Frontal cortex (tissue), 4 donors: ENCODE measurements around the gene HELQ. TPM values are rescaled to one million over a fixed set of nuclear protein-coding genes. Genes with fewer than 3 reads are reported as not detected.
A peak's percentile ranks its signal among the peaks of the same experiment; 100 is the strongest.
"Not testable (repeated sequence)": the region's sequence is repeated elsewhere in the genome, so short reads cannot be mapped to it uniquely, and the experiment has no call there.

Experiments used
- DNase-seq, 2 donors: peaks; one replicate each; pipeline ENCODE4 v3.0.0; 2012; ENCODE audit warnings: low spot score in 2 of 2
- FAIRE-seq: peaks from 2 replicates; lab custom pipeline; 2012; peaks lifted over from hg19 to GRCh38; lab: Jason Lieb, UNC
- total RNA-seq: library from RNA; depleted of rRNA; stranded (reverse); fragments of >200 nt; gene quantifications from one replicate; pipeline ENCODE4 v1.2.3, GENCODE V29; 2014
- donor health status: control.
- donor health status: control.
- donor health status: control.

The HELQ gene, protein sequence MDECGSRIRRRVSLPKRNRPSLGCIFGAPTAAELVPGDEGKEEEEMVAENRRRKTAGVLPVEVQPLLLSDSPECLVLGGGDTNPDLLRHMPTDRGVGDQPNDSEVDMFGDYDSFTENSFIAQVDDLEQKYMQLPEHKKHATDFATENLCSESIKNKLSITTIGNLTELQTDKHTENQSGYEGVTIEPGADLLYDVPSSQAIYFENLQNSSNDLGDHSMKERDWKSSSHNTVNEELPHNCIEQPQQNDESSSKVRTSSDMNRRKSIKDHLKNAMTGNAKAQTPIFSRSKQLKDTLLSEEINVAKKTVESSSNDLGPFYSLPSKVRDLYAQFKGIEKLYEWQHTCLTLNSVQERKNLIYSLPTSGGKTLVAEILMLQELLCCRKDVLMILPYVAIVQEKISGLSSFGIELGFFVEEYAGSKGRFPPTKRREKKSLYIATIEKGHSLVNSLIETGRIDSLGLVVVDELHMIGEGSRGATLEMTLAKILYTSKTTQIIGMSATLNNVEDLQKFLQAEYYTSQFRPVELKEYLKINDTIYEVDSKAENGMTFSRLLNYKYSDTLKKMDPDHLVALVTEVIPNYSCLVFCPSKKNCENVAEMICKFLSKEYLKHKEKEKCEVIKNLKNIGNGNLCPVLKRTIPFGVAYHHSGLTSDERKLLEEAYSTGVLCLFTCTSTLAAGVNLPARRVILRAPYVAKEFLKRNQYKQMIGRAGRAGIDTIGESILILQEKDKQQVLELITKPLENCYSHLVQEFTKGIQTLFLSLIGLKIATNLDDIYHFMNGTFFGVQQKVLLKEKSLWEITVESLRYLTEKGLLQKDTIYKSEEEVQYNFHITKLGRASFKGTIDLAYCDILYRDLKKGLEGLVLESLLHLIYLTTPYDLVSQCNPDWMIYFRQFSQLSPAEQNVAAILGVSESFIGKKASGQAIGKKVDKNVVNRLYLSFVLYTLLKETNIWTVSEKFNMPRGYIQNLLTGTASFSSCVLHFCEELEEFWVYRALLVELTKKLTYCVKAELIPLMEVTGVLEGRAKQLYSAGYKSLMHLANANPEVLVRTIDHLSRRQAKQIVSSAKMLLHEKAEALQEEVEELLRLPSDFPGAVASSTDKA
- 22.8 TPM for total RNA-seq

DNA sequence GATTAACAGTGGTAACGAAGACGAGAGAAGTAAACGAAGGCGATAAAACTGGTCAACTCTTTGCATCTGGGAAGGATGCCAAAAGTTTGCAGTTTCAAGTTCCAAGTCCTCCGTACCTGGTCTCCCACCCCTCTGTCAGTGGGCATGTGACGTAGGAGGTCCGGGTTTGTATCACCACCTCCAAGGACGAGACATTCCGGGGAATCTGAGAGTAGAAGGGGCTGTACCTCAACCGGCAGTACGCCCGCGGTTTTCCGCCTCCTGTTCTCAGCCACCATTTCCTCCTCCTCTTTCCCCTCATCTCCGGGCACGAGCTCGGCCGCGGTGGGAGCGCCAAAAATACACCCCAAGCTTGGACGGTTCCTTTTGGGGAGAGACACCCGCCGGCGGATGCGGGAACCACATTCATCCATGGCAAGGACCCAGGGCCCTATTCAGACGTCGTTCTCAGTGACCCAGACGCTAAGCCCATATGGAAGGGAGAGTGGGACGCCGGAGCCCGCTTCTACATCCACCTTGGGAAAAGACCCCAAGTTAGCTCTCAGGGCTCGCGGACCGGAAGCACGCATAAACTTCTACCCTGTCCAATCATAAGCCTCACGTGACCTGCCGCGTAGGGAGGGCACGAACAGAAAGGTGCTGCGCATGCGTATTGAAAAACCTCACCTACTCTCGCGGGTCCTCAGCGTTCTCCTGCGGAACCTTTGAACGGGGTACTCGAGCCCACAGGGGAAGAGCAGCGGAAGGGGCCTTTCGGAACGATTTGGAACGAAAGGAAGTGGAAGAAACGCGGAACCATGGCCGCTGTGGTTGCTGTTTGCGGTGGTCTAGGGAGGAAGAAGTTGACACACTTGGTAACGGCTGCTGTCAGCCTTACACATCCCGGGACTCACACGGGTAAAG is at the start of gene HELQ, which contains the start of gene MRPS18C:
Gene HELQ (minus strand): TSS at position 543 of the 903 bp plus-strand sequence. CDS start 130 bp downstream, at position 413.
Gene MRPS18C (plus strand): TSS at position 778 of the 903 bp plus-strand sequence. CDS start 20 bp downstream, at position 798.
- DNase-seq (peak; percentile 57 to 79), FAIRE-seq (no peak)

DNA sequence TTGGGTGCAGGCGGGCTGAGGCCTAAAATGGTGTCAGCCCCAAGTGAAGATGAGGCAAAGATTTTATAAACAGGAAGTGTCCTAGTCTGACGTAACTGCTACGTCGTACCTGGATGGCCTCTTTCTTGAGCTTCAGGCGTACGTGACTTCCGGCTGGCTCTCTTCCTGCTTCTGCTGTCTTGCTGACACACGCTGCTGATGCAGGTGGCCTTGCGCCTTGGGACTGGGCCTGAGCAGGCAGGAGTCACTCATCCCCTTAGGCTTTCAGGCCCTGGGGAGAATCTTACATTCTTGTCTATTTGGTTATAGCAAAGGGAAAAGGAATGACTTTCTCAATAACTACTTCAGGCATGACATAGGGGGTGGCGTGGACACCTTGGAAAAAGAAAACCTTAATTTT is 49.4 kb upstream of the HELQ start:
- FAIRE-seq, result no peak
- DNase-seq, result no peak

DNA sequence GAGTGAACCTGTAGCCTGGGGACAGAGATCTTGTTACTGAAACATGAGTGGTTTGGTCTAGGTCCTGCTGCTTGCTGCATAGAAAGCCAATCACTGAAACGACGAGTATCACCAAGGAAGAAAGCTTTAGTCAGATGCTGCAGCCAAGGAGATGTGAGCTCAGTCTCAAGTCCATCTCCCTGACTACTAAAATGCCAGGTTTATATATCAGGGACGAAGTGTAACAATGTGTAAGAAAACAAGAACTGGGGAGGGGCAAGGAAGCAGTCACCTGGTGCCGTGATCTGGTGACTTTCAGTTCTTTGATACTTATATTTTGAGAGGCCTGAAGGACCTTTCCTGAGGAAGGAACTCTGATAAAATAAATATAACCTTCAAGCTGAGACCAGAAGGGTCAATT is 48.9 kb upstream of the HELQ start:
- no peak for DNase-seq
- no peak for FAIRE-seq

DNA sequence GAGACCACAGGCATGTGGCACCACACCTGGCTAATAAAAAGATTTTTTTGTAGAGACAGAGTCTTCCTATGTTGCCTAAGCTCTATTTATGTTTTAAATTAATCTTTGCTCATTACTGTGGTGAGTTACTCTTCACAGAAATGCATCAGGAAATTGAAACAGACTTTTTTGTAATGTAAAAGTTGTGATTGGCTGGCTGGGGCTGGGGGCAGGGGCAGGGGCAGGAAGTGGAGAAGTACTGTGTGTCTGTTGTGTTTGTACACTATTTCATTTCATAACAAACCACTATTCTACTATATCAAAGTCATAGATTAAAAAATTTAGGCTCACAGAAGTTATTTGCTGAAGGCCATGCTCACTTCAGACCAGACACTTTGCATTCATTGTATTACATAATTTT is 48.4 kb upstream of the HELQ start:
- DNase-seq (no peak), FAIRE-seq (no peak)

DNA sequence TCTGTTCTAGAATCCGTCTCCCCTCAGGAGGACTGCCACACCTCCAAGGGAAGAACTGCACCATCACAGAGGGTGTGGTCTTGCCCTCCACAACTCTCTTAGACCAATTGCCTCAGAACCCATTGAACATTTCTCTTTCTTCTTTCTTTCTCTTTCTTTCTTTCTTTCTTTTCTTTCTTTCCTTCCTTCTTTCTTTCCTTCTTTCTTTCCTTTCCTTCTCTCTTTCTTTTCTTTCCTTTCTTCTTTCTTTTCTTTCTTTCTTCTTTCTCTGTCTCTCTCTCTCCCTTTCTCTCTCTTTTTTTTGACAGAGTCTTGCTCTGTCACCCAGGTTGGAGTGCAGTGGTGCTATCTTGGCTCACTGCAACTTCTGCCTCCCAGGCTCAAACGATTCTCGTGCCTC is 46.0 kb upstream of the HELQ start:
- not testable (repeated sequence) for DNase-seq, FAIRE-seq

DNA sequence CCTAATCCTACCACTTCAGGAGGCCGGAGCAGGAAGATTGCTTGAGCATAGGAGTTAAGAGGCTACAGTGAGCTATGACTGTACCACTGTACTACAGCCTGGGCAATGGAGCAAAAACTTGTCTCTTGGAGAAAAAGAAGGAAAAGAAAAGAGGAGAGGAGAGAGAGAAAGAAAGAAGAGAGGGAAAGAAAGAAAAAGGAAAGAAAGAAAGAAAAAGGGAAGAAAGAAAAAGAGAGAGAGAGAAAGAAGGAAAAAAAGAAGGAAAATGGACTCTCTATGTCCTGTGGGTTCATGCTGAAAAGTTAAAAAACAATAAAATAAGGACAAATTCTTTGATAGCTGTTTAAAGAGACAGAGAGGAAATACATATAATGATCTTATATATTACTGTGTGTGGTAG is 42.6 kb upstream of the HELQ start:
- DNase-seq (no peak), FAIRE-seq (no peak)

DNA sequence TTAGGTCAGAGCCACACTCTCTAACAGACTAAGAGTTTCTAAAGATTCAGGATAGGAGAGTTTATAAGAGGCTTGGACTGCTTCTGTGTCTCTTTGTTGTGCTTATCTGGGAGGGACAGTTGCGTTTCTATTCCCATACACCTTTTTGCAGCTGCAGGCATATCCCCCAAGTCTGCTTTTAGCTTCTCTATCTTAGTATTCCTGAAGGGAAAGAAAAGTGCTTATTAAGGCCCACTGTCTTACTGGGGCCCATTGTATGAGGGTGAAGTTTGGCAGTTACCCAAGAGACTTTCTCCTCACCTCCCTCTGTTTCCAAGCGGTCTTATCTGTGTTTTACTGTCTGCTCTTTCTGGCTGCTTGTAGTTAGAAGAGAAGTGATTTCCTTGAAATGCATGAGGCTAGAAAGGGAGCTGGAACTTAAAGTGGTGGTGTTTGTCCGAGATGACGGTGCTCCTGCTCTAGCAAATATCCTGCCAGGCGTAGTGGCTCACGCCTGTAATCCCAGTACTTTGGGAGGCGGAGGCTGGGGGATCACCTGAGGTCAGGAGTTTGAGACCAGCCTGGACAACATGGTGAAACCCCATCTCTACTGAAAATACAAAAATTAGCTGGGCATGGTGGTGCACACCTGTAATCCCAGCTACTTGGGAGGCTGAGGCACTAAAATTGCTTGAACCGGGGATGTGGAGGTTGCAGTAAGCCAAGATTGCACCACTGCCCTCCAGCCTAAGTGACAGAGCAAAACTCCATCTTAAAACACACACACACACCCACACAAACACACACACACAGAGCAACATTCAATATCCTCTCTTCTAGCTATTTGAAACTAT is 40.7 kb upstream of the HELQ start:
- not testable (repeated sequence) for DNase-seq, FAIRE-seq

DNA sequence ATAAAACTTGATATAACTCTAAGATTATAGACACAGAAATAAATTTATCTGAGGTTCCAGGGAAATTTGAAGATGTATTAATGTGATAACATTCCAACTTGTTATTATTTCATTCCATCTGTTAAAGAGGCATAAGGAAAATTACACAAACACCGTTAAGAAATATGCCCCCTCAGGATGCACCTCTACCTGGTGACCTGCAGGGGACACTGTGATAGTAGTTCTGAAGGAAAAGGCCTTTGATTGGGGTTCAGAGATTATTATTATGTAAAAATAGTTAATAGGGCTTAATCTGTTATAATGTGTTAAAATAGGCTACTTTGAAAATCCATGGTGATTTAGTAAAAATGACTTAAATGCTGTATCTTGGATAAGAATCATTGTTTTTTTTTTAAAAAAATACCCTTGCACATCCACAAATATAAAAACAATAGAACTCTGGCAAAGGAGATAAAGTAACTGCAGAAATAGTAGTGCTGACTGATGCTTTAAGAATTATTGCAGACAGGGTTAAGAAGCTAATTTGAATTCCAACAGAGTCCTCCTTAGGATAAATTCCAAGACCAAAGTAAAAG is 35.3 kb upstream of the HELQ start:
- no peak for FAIRE-seq
- DNase-seq, result no peak

DNA sequence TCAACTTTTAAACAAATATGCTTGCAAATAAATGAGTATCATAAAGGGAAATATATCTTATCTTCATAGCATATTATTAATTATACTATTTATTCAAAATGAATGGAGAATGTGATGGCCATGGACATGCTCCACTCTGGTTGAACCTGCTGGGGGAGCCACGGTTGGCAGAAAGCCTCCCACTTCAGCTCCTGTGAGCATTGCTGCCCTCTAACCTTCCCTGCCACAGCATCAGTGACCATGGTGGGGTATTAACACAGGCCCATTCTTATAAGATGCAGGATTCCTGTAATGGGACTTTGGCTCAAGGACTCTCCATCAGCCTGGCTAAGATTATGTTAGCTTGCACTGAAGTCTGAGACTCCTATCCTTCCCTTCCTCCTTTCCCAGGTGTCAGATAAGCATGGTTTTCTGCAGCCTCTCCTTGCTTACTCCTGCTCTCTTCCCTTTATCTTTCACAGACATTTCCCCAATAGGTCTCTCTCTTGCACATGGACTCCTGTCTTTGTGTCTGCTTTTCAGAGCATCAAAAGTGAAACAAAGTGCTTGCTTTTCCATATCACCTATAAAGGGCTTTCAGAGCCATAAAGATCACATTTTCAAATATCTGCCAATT is 34.2 kb upstream of the HELQ start:
- DNase-seq (no peak), FAIRE-seq (no peak)

DNA sequence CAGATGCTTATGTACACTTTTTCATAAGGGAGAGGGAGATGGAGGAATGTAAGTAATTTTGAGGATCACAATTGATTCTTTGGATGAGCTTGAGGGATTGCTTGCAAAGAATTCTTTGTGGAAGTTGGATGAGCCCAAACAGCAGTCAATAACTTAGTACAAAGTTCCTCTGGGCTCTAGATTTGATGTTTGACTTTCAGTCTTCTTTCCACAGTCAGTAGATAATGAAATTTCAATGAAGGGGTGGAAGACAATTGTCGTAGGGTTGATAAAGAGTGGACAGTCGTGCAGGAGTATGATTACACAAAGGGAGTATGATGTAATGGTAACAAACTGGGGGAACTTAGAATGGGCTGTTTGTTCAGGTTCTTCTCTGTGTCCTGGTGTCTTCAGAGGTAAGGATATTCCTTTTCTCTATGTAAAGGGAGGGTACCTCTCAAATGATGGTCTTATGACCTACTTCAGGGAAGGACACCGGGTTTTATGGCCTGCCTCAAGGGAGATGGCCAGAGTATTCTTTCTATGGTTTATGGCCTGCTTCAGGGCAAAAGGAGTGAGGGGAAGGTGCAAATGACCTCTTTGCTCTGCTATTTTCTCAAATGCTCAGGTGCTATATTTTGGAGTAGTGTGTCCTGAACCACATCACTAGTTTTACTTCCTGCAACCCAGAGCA is 31.0 kb upstream of the HELQ start:
- DNase-seq (no peak), FAIRE-seq (no peak)

DNA sequence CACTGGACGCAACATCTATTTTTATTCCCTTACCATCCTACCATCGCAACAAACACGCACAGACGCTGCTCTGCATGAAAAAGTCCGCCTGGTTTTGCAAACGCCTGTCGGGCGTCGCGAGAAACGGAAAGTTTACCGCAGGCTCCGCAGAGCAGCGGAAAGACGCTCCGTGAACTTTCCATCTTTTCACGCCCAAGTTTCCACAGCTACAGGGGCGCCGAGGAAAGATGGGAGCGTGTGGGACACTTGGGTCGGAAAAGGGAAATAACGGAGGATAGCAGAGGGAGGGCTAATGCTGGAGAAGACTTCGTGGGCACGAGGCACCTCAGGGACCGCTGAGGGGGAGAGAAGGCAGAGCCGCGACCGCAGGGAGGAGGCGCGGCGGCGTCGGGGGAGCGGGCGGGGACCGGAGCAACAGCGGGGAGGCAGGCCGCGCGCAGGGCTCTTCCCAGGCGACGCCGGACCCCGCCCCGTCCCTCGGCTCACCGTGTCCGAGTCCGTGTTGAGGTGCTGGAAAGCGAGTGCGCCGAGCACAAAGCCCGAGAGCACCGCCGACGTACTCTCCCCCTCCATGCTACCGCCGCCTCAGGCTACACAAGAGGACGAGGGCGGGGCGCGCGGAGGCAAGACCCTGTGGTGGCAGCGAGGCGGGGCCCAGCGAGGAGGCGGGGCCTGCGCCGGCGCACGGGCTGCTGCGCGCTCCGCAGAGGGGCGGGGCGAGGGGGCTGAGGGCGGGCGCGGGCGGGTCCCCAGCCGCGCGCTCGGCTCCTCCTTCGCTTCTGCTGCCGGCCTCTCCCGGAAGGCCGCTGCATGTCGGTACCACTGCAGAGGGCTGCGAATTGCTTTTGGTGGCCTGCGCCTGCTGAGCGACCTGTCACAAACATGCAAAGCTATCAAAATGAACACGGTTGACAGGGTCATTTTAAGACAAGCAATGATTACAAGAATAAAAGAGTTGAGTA is 29.2 kb upstream of the HELQ start, which contains the start of gene ABRAXAS1:
Gene ABRAXAS1 (minus strand): TSS at position 601 of the 962 bp plus-strand sequence. CDS start 28 bp downstream, at position 573.
- FAIRE-seq (no peak), DNase-seq (peak; percentile 97 to 98)

DNA sequence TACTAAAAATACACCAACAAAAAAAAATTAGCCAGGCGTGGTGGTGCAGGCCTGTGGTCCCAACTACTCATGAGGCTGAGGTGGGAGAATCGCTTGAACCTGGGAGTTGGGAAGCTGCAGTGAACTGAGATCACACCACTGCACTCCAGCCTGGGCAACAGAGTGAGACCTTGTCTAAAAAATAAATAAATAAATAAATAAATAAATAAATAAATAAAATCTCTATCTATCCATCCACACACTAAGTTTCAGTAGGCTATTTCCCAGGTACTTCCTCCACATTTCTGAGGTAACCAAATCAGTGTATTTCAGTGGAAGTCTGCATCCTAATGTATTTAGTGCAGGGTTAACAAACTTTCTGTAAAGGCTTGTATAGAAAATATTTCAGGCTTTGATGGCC is 18.3 kb upstream of the HELQ start:
- DNase-seq, result no peak
- FAIRE-seq, result no peak

DNA sequence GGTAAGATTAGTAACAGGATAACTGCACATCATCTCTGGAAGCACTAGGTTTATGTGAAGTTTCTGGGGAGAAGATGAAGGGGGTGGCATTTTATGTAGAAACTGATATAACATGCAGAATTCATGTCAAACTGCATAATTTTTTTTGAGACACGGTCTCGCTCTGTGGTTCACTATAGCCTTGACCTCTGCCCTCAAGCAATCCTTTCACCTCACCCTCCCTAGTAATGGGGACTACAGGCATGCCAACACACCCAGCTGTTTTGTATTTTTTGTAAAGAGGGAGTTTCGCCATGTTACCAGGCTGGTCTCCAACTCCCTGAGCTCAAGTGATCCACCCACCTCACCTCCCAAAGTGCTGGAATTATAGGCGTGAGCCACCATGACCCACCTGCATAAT is 17.8 kb upstream of the HELQ start:
- DNase-seq, result no peak
- no peak for FAIRE-seq

DNA sequence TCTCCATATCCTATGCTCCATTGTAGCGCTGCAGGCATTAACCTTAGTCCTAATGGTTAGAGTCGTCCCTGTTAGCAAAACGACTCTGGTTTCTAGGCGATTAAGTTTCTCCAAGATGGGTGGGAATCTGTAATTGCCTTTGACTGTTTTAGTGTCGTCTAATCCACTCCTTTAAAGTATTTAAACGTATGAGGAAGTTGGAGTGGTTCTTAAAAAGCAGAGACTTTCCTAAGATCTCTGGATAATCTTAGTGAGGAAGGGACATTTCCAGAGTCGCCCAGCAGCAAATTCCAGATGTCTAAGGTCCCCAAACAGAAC is 520 bp upstream of the HELQ start:
- DNase-seq (no peak), FAIRE-seq (no peak)

DNA sequence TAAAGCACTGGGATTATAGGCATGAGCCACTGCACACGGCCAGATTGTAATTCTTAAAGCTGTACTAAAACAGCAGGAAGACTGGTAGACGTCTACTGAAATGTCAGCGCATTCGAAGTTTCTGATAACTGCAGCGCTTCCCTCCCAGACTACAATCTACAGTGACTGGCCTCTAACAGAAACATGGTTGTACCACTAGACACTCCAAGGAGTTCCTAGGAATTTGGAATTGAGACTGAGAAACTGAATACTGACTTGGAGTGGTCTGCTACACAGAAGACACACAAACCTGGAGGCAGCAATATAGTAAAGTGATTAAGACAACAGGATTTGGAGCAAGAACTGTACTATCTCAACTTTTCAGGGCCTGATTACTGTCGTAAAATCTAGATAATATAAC is 937 bp downstream of the HELQ start:
- FAIRE-seq, result no peak

DNA sequence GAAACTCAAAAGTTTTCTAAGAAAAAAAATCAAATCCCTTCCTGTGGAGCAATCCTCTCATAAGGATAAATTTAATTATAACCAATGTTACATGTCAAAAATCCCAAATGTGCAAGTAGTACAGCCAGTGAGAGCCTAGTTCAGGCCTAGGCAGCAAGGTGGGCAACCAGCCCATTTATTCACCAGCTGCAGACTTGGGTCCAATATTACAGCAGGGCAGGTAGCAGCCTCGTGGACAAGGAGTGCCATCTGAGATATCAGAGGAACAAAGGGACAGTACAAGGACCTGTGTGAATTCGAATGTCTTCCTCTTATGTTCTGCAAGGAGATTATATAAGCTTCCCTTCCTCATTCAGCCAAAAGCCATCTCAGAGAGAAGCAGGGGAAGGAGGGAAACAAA is 6.6 kb downstream of the HELQ start:
- FAIRE-seq, result no peak

More for the DNA sequence above, 937 bp downstream of the HELQ start:
- DNase-seq, result no peak

More for the DNA sequence above, 6.6 kb downstream of the HELQ start:
- no peak for DNase-seq
